Stimulated activated CD4-positive, alpha-beta T cell treated with anti-CD3 and anti-CD28 coated beads, TNF-alpha, amount 100 ng/mL, for 1 hour (primary cell): Measurements from ENCODE around the gene ELOVL6.
"Not testable (repeated sequence)": the region's sequence is repeated elsewhere in the genome, so short reads cannot be mapped to it uniquely, and the experiment has no call there.

ENCODE experiments used
- DNase-seq, 3 donors: peaks; one replicate each; pipeline ENCODE4 v3.0.0-alpha.2; 2020; ENCODE audit warnings: low read depth in 3 of 3, low spot score in 1 of 3

ELOVL6 gene, protein sequence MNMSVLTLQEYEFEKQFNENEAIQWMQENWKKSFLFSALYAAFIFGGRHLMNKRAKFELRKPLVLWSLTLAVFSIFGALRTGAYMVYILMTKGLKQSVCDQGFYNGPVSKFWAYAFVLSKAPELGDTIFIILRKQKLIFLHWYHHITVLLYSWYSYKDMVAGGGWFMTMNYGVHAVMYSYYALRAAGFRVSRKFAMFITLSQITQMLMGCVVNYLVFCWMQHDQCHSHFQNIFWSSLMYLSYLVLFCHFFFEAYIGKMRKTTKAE

DNA sequence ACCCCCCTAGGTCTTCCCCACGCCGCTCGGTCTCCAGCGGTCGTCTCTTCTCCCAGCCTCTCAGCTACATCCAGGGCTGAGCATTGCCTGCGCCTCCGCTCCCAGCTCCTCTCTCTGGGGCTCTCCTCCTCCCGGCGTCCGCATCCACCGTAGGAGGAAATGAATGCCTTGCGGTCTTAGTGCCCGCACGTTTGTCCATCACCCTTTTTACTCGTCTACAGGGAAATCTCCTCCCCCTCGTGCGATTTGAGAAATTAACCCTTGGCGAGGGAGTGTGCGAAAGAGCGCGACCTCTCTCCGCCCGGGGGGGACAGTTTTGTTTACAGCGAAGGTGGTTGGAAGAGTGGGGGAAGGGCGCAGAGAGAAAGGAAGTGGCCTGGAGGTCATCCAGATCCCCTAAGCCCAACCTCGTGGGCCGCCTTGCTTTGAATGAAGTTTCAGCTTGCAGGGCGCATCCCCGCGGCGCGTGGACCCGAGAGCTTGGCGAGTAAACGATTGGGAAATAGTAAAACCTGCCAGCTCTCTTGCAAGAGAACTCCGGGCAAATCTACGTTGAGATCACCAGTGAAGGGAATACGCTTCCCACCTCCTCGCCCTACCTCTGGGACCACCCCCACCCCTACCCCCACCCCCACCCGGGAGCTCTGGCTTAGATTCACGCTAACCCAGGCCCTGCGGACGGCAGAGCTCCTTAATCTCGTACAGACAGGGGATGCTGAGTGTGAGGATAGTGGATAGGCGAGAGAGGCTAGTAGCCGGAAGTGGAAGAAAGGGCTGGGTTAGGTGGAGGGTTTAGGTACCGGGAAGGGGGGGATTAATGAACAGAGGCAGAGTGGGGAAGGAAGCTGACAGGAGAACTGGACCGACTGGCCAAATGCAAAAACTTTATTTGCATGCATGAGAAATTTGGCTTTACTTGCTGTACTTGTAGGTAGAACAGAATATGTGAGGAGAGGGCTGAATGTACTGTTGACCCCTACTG, at the start of gene ELOVL6:
TSS of gene ELOVL6 (minus strand) at position 181 of the 982 bp plus-strand sequence. CDS start 280 bp downstream, outside the sequence.
- peak in 1 of 3 donors; percentile 2 for DNase-seq

DNA sequence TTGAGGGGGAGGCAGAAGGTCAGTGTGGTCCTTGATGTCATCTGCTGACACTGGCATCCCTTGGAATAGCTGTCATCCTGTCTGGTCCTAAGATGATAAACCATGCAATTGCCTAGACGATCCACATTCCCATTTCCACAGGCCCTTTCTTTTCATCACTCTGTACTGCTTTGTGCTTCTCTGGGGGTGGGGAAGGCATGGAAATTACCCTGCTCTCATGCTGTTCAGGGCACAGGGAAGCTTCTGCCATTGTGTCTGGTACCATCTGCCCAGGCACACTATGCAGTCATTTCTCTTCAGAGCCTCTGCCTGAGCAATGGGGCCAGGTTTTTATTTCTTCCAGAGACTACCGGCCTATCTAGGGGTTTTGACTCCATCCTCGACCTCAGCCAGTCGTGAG, 49.7 kb upstream of the ELOVL6 start:
- no peak for DNase-seq

DNA sequence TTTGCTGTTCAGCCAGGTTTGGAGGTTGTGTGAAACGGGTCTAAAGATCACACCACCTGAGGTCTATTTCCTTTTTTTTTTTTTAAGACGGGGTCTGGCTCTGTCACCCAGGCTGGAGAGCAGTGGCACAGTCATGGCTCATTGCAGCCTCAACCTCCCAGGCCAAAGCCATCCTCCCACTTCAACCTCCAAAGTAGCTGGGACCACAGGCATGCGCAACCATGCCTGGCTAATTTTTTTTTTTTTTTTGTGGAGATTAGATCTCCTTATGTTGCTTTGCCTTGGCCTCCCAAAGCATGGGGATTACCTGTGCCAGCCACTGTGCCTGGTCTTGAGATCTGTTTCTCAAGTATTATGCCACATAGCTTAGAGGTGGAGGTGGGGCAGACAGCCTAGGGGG, 49.2 kb upstream of the ELOVL6 start:
- no peak for DNase-seq

DNA sequence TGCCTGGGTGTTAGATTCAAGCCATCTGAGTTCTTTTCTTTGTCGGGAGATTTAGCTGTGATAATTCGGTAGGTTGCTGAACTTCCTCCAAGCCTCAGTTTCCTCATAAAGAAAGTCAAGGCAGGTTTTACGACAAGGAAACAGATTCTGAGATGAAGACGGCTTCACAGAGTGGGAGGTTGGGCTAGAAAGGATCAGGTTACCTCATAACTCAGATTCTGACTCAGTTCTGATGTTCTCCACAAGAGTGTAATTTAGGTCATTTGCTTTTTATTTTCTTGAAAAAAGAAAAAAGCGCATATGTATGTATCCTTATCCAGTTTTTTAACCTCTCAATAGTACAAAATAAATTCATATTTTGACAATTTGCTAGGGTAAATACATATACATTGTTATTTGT, 47.2 kb upstream of the ELOVL6 start:
- DNase-seq: no peak

DNA sequence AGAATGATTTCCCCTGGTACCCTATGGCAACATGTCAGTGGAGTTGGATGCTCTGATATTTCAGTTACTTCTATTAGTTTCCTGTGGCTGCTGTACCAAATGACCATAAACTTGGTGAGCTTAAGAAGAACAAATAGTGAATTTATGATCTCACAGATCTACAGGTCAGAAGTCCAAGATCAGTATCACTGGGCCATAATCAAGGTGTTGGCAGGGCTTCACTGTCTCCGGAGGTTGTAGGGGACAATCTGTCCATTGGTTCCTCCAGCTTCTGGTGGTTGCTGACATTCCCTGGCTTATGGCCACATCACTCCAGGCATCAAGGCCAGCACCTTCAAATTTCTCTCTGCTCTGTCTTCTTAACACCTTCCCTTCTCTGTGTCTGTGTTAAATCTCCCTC, 37.9 kb upstream of the ELOVL6 start:
- DNase-seq: no peak

DNA sequence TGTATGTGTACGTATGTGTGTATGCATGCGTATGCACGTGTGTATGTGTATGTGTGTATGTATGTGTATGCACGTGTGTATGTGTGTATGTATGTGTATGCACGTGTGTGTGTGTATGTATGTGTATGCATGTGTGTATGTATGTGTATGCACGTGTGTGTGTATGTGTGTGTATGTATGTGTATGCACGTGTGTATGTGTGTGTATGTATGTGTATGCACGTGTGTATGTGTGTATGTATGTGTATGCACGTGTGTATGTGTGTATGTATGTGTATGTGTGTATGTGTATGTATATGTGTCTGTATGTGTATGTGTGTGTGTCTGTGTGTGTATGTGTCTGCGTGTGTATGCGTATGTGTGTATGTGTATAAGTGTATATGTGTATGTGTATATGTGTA, 35.2 kb upstream of the ELOVL6 start:
- not testable (repeated sequence) for DNase-seq

DNA sequence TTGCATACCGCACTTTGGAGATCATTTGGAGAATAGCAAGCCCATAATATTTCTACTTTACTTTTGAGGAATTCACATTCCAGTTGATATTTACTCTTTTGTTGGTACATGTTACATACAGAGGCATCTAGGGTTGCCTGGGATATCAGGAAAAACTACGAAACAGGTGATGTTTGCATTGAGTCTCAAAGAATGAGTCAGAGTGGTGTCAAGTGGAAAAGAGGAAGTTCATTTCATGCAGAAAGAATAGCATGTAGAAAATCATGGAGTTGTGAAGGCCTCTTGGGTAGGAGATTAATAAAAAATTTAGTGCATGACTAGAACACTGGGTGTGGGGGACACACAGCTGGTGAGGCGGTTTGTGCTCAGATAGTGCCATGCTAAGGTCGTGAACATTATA, 33.5 kb upstream of the ELOVL6 start:
- DNase-seq: no peak

DNA sequence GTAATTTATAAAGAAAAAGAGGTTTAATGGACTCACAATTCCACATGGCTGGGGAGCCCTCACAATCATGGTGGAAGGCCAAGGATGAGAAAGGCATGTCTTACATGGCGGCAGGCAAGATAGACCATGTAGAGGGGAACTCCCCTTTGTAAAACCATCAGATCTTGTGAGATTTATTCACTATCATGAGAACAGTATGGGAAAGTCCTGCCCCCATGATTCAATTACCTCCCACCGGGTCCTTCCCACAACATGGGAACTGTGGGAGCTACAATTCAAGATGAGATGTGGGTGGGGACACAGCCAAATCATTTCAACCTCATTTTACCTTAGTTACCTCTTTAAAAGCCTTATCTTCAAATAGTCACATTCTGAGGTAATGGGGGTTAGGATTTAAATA, 30.9 kb upstream of the ELOVL6 start:
- no peak for DNase-seq

DNA sequence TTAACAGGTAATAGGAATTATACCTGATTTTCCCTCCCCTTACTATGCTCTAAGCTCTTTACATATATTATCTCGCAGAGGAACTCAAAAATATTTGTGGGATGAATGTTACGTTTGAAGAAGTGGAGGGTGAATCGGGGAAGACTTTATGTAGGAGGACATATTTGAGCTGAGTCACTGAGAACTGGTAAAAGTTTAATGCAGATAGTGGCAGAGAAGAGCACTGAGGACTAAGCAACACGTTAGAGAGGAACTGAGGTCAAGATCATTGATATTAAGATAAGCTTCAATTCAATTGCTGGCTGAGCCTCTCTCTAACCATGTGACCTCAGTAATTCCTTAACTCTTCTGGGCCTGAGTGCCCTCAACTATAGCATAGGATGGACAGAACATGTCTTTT, 26.4 kb upstream of the ELOVL6 start:
- no peak for DNase-seq

DNA sequence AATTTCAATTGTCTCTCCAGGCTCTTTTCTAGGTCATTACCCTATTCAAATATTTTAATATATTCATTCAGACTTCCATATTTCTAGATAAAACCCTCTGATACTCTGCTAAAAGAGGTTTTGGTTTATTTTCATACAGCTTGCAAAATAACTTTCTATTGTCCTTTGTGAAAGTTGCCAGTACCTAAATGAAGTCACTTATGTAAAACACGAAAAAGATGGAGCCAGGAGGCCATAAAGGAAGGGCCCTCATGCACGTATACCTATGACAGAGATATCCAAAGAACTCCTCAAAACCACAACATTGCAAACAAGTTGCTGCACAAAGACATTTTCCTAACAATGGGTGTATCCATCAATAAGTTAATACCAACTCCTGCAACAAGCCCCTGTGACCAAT, 25.7 kb upstream of the ELOVL6 start:
- no peak for DNase-seq

DNA sequence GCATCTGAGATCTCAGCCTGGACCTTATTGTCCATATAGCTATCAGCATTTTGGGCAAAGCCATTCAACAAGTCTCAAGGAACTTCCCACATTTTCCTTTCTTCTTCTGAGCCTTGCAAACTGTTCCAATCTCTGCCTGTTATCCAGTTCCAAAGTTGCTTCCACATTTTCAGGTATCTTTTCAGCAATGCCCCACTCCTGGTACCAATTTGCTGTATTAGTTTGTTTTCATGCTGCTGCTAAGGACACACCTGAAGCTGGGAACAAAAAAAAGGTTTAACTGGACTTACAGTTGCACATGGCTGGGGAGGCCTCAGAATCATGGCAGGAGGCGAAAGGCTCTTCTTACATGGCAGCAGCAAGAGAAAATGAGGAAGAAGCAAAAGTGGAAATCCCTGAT, 20.5 kb upstream of the ELOVL6 start:
- not testable (repeated sequence) for DNase-seq

DNA sequence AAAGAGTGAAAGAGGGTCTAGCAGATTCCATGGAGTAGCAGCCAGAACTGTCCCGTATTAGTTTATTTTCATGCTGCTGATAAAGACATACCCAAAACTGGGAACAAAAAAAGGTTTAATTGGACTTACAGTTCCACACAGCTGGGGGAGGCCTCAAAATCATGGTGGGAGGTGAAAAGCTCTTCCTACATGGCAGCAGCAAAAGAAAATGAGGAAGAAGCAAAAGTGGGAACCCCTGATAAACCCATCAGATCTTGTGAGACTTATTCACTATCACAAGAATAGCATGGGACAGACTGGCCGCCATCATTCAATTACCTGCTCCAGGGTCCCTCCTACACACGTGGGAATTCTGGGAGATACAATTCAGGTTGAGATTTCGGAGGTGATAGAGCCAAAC, 18.8 kb upstream of the ELOVL6 start:
- not testable (repeated sequence) for DNase-seq

DNA sequence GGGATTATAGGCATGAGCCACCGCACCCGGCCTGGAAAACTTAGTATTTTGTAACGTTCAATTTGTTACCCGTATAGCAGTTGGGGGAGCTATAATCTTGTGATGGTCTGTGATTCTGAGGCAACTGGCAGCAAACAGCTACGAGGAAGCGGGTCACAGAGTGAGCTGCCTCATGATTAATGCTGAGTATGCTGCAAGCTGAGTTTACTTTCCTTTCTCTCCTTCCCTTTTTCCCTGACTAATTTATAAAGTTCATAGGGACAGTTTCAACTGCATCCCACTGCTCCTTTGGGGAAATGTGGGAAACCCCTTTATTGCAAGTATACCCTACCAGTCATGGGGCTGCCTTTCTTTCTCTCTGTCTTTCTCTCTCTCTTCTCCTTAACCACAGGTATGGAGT, 17.7 kb upstream of the ELOVL6 start:
- no peak for DNase-seq

DNA sequence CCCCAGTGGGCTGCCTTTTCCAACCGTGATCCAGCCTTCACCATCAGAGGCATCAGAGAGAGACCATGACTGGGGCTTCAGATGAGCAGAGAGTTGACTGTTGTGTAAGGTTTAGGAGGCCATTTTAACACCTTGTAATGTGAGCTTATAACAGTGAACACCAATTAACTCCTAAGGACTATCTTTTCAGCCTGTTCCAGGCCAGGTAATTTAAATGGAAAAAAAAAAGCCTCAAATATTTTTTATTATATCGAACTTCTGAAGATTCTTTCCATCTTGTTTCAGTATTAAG, 13.3 kb upstream of the ELOVL6 start:
- DNase-seq: no peak

DNA sequence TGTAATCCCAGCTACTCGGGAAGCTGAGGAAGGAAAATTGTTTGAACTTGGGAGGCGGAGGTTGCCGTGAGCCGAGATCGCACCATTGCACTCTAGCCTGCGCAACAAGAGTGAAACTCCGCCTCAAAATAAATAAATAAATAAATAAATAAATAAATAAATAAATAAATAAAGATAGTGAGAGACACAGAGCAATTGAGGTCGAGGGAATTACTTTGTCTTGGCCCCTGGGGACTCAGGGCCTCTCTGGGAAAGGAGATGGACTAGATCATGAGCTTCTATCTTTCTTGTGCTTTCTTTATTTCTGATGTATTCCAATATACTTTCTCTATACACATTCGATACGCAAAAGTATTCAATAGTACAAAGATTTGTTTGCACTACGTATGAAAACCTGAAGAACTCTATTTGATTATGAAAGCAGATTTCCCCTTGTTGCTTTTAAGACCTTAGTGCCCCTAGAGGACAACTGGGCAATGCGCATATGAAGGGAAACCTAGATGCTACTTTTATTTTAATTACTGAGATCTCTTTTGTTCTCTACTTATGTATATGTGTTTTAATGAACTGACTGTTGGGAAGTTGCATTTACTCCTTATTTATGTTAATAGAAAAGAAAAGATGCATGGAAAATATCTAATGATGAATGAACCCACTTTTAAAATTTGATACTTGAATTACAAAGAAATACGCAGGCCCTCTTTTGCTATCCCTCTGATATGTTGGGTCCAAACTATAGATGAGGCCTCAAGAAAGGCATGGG, 12.8 kb upstream of the ELOVL6 start:
- no peak for DNase-seq

DNA sequence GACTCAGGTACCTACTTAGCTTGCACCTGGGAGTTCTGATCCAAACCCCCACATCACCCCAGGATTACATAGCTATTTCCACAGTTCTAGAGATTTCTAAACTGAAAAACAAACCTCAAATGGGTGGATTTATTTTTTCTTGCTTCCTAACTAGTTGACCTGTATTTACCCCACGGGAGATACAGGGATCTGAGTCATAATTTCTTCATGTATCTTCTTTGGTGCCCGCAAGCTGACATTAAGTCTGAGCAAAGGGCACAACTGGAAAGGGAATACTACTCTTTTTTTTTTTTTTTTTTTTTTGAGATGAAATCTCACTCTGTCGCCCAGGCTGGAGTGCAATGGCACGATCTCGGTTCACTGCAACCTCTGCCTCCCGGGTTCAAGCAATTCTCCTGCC, 10.0 kb upstream of the ELOVL6 start:
- no peak for DNase-seq

DNA sequence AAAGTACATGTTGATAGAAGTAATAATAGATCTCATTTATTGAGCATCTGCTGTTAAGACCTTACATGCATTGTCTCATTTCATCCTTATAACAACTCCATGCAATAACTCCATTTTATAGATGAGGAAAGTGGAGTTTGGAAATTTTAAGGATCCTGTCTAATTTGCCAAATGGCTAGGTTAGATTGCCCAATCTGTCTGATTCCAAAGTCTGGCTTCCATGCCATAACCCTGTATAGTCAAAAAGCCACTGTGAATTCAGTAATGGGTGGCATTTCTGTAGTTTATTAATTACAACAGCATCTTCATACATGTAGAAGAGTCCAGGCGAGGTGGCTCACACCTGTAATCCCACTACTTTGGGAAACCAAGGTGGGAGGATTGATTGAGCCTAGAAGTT, 8.8 kb upstream of the ELOVL6 start:
- no peak for DNase-seq

DNA sequence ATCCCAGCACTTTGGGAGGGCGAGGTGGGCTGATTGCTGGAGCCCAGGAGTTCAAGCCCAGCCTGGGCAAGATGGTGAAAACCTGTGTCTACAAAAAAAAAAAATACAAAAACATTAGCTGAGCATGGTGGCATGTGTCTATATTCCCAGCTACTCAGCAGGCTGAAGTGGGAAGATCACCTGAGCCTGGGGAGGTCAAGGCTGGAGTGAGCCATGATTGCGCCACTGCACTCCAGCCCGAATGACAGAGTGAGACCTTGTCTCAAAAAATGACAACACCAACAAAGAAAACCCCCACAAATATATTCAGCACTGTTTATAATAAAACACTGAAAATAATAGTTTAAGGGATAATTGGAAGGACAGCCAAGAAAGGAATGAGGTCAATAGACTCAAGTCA, 3.6 kb upstream of the ELOVL6 start:
- DNase-seq: no peak

DNA sequence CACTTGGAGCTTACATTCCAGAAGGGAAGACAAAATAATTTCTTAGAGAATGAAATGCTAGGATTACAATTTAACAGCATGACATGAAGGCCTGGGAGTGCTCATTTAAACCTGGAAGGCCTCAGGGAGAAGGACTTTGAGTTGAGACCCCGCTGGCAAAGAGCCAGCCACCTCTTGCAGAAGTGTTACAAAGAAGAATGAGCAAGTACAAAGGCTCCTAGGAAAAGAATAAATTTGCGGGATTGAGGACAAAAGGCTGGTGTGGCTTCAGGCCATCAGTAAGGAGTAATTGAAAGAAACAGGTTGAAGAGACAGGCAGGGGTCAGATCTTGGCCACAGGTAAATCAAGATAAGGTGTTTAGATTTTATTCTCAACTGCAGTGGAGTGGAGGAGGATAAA, 3.1 kb upstream of the ELOVL6 start:
- no peak for DNase-seq

DNA sequence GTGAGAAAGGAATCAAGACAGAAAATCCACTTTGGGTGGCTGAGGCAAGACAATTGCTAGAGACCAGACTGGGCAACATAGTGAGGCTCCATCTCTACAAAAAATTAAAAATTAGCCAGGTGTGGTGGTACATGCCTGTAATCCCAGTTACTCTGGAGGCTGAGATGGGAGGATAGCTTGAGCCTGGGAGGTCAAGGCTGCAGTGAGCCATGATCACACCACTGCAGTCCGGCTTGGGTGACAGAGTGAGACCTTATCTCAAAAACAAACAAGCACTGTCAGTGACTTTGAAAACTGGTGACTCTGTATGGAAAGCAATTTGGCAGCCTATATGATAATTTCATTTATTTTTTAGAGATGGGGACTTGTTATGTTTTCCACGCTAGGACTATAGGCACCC, 2.3 kb upstream of the ELOVL6 start:
- no peak for DNase-seq

DNA sequence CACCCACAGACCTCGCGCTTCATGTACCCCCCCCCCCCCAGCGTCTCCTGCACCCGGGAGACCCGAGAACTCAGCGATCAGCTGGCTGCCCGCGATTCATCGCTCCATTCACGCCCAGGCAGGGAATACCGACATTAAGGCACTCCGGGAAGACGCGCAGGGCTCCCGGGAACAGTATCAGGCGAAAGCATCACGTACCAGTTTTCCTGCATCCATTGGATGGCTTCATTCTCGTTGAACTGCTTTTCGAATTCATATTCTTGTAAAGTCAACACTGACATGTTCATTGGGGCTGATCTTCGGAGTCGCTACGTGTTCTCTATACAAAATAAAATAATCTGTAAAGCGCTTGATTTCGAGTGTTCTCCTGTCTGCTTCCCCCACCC, 373 bp downstream of the ELOVL6 start:
- no peak for DNase-seq

DNA sequence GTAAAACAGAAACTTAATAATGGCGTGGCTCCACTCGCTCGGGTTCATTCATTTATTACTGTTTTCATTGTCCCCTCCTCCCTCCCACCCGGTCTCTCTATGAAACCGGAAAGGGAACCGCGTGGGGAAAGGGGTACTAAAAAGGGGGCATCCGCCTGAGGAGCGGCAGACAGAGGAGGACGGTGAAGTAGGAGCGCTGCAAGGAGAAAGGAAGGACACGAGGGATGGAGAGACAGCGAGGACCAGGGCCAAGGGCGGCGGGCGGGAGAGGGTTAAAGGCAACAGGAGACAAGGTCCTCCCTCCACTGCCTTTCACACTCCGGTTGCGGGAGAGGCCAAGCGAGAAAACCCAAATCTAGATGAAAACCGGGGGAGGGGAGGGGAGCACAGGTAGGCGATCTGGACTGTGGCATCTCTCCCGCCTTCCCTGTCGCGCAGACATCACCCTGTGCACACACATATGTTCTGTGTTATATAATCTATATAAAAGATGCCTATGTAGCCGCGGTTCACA, 829 bp downstream of the ELOVL6 start:
- DNase-seq: peak in 1 of 3 donors; percentile 29
